ENCODE data around the gene HSD17B11.

- no peak for TF ChIP-seq CTCF (IDR thresholded peaks at IDR 0.05)
- no peak for TF ChIP-seq PRRX2 (CRISPR knock-in tag; IDR thresholded peaks at IDR 0.05)
Observed at GRCh38 chr4:87365348-87365747, 25.6 kb downstream of the HSD17B11 start.
